ENCODE results near the gene MYH10. TPM values are rescaled to one million over a fixed set of nuclear protein-coding genes. Genes with fewer than 3 reads are reported as not detected.

MYH10 gene
- total RNA-seq, 6 donors from 2014 or later: 73.3 to 246 (median 99.6) TPM

- Histone ChIP-seq H3K9me3 (peaks cover 0 to 6% (median 2%) of the 10 kb centered on the region in 4 donors), H3K27ac (peak overlapping the region in 2 of 4 donors; percentile 24 to 28), H3K27me3 (no peaks in the 10 kb centered on the region), H3K36me3 (peaks cover 9 to 95% (median 43%) of the 10 kb centered on the region in 4 donors), H3K4me3 (no peak overlapping the region), H3K4me1 (peaks cover 0 to 13% (median 9%) of the 10 kb centered on the region in 4 donors)
- TF ChIP-seq POLR2AphosphoS5 (IDR thresholded peaks at IDR 0.05): no peak
- no peak for TF ChIP-seq CTCF (IDR thresholded peaks at IDR 0.05)
- no peak for TF ChIP-seq POLR2A (IDR thresholded peaks at IDR 0.05)
- TF ChIP-seq EP300 (IDR thresholded peaks at IDR 0.05): no peak
- ATAC-seq (ENCODE audit: low FRiP score in 2 of 2): no peak
- peak in 1 of 2 donors; percentile 77 for DNase-seq
- 91 to 92% methylated on average over 32 of the region's 33 CpGs for WGBS, 2 donors
Measured at GRCh38 chr17:8480011-8480976, 150.2 kb downstream of the MYH10 start.

GRCh38 chr17:8479431-8479947, 151.0 kb downstream of the MYH10 start:
- no peak for TF ChIP-seq EP300 (IDR thresholded peaks at IDR 0.05)
- DNase-seq: peak in 1 of 2 donors; percentile 45

GRCh38 chr17:8477715-8478441, 152.6 kb downstream of the MYH10 start:
- no peaks in the 10 kb centered on the region for H3K9me3 ChIP-seq
- peaks cover 0 to 13% (median 9%) of the 10 kb centered on the region in 4 donors for H3K4me1 ChIP-seq
- H3K27ac ChIP-seq: no peak overlapping the region
- TF ChIP-seq EP300 (IDR thresholded peaks at IDR 0.05): no peak
- TF ChIP-seq POLR2A (IDR thresholded peaks at IDR 0.05): no peak
- TF ChIP-seq POLR2AphosphoS5 (IDR thresholded peaks at IDR 0.05): no peak
- TF ChIP-seq CTCF (IDR thresholded peaks at IDR 0.05): no peak
- ATAC-seq (ENCODE audit: low FRiP score in 2 of 2) (no peak), DNase-seq (no peak)
- H3K4me3 ChIP-seq: no peak overlapping the region
- 92 to 95% methylated on average over 21 to 22 of the region's 22 CpGs for WGBS, 2 donors
- H3K27me3 ChIP-seq: no peaks in the 10 kb centered on the region
- peaks cover 12 to 98% (median 52%) of the 10 kb centered on the region in 4 donors for H3K36me3 ChIP-seq

More at GRCh38 chr17:8479431-8479947, 151.0 kb downstream of the MYH10 start:
- peak in 1 of 2 donors; percentile 76 for ATAC-seq (ENCODE audit: low FRiP score in 2 of 2)
- Histone ChIP-seq H3K27me3 (no peaks in the 10 kb centered on the region), H3K4me3 (no peak overlapping the region), H3K27ac (peak overlapping the region in 2 of 4 donors; percentile 23 to 24), H3K36me3 (peaks cover 12 to 98% (median 50%) of the 10 kb centered on the region in 4 donors), H3K9me3 (peaks cover 0 to 5% (median 2%) of the 10 kb centered on the region in 4 donors), H3K4me1 (peaks cover 0 to 13% (median 9%) of the 10 kb centered on the region in 4 donors)
- WGBS, 2 donors: 65 to 68% methylated on average over 10 to 11 of the region's 11 CpGs

GRCh38 chr17:8477171-8477570, 153.4 kb downstream of the MYH10 start:
- no peak for TF ChIP-seq POLR2AphosphoS5 (IDR thresholded peaks at IDR 0.05)
- TF ChIP-seq CTCF (IDR thresholded peaks at IDR 0.05): no peak
- no peak for TF ChIP-seq EP300 (IDR thresholded peaks at IDR 0.05)
- no peak for TF ChIP-seq POLR2A (IDR thresholded peaks at IDR 0.05)
- WGBS, 2 donors: 95 to 96% methylated on average over 8 of the region's 8 CpGs
- H3K27ac ChIP-seq: no peak overlapping the region
- H3K27me3 ChIP-seq: no peaks in the 10 kb centered on the region
- H3K9me3 ChIP-seq: no peaks in the 10 kb centered on the region
- DNase-seq (no peak), ATAC-seq (ENCODE audit: low FRiP score in 2 of 2) (no peak)
- H3K4me1 ChIP-seq: peaks cover 0 to 13% (median 9%) of the 10 kb centered on the region in 4 donors
- peaks cover 12 to 99% (median 56%) of the 10 kb centered on the region in 4 donors for H3K36me3 ChIP-seq
- no peak overlapping the region for H3K4me3 ChIP-seq

Measured in upper lobe of left lung (tissue), 6 donors.